Dendritic cell treated with granulocyte-macrophage colony-stimulating factor and Interleukin-4, amounts not matched to agents 40 ng/mL and 50 ng/mL, for 4 days (primary cell): ENCODE measurements around the gene ZNF155.

Experiments
- H3K27ac Mint-ChIP-seq: one replicate; pipeline ENCODE4 v1.8.0; 2022; ENCODE audit warnings: mild to moderate bottlenecking, mixed read lengths
- H3K27me3 Mint-ChIP-seq: one replicate; pipeline ENCODE4 v1.8.0; 2022; ENCODE audit warnings: mild to moderate bottlenecking, mixed read lengths
- H3K36me3 Mint-ChIP-seq: one replicate; pipeline ENCODE4 v1.8.0; 2022; ENCODE audit warnings: low read depth, mixed read lengths
- H3K4me1 Mint-ChIP-seq: one replicate; pipeline ENCODE4 v1.8.0; 2022; ENCODE audit warnings: low read depth, mixed read lengths
- H3K4me3 Mint-ChIP-seq: one replicate; pipeline ENCODE4 v1.8.0; 2022; ENCODE audit warnings: mild to moderate bottlenecking, moderate library complexity, mixed read lengths
- H3K9me3 Mint-ChIP-seq: one replicate; pipeline ENCODE4 v1.8.0; 2022; ENCODE audit warnings: mixed read lengths
- intact Hi-C: fragments of 100-400 bp; cut with micrococcal nuclease; formaldehyde crosslinking; loops from one replicate; pipeline ENCODE4 v1.15.0; 2022

The ZNF155 gene

GRCh38 chr19:44024900-44025216 lies 40.9 kb downstream of the ZNF155 start:
- peak overlapping the region; percentile 96 for H3K27ac Mint-ChIP-seq
- peak overlapping the region; percentile 99 for H3K4me3 Mint-ChIP-seq
- peaks cover 50% of the 10 kb centered on the region for H3K36me3 Mint-ChIP-seq
- peaks cover 20% of the 10 kb centered on the region for H3K4me1 Mint-ChIP-seq
- peaks cover 2% of the 10 kb centered on the region for H3K27me3 Mint-ChIP-seq
- peaks cover 70% of the 10 kb centered on the region for H3K9me3 Mint-ChIP-seq
- intact Hi-C loops: loop anchor here (1.0 kb wide), 2 partner anchors 23 to 47 kb away; partner anchors contain the start of genes ZNF230 and ZNF284

GRCh38 chr19:44025217-44025936 lies 41.4 kb downstream of the ZNF155 start, which contains the start of gene ZNF222:
Gene ZNF222, plus strand, starts transcription at chr19:44025379. Its CDS starts 58 bp downstream, at chr19:44025437.
- Mint-ChIP-seq H3K4me3 (peak within 1 kb of the TSS; percentile 99), H3K4me1 (peaks cover 20% of the 10 kb centered on the region), H3K27ac (peak within 1 kb of the TSS; percentile 96), H3K36me3 (peaks cover 56% of the 10 kb centered on the region), H3K27me3 (peaks cover 2% of the 10 kb centered on the region), H3K9me3 (peaks cover 70% of the 10 kb centered on the region)
- intact Hi-C loops: loop anchor here (1.0 kb wide), 2 partner anchors 23 to 47 kb away; partner anchors contain the start of genes ZNF230 and ZNF284

- Mint-ChIP-seq H3K27me3 (peaks cover 2% of the 10 kb centered on the region), H3K4me1 (peaks cover 20% of the 10 kb centered on the region), H3K36me3 (peaks cover 68% of the 10 kb centered on the region), H3K4me3 (no peak overlapping the region), H3K27ac (no peak overlapping the region), H3K9me3 (peaks cover 70% of the 10 kb centered on the region)
- intact Hi-C loops: no loop called here
Observed at GRCh38 chr19:44026622-44027021, 42.6 kb downstream of the ZNF155 start.

- Mint-ChIP-seq H3K27me3 (no peaks in the 10 kb centered on the region), H3K9me3 (peaks cover 95% of the 10 kb centered on the region), H3K36me3 (peaks cover 58% of the 10 kb centered on the region), H3K4me3 (no peak overlapping the region), H3K27ac (no peak overlapping the region), H3K4me1 (no peaks in the 10 kb centered on the region)
- intact Hi-C loops: no loop called here
Observed at GRCh38 chr19:44032001-44032610, 48.1 kb downstream of the ZNF155 start.

- H3K9me3 Mint-ChIP-seq: peaks cover 73% of the 10 kb centered on the region
- intact Hi-C loops: no loop called here
- no peaks in the 10 kb centered on the region for H3K36me3 Mint-ChIP-seq
- H3K27me3 Mint-ChIP-seq: peaks cover 7% of the 10 kb centered on the region
- H3K27ac Mint-ChIP-seq: no peak overlapping the region
- H3K4me3 Mint-ChIP-seq: no peak overlapping the region
- H3K4me1 Mint-ChIP-seq: no peaks in the 10 kb centered on the region
Observed at GRCh38 chr19:44042147-44042546, 58.2 kb downstream of the ZNF155 start.
